K562 (cell line): Measurements from ENCODE around the gene EML6. TPM values are rescaled to one million over a fixed set of nuclear protein-coding genes. Genes with fewer than 3 reads are reported as not detected.
A peak's percentile ranks its signal among the peaks of the same experiment; 100 is the strongest.

Source experiments
- ARID4B ChIP-seq: sonication (generic); formaldehyde crosslinking; IDR thresholded peaks from 2 replicates; pipeline ENCODE4 v1.8.0; 2022; ENCODE audit warnings: mild to moderate bottlenecking, missing genetic modification reagents
- ATF7 ChIP-seq: fragments of 450-650 bp; IDR thresholded peaks from 2 replicates; pipeline ENCODE4 v1.7.1; 2014; ENCODE audit warnings: mild to moderate bottlenecking, moderate library complexity
- BRF1 ChIP-seq: IDR thresholded peaks from 3 replicates; pipeline ENCODE4 v1.6.1; 2011; ENCODE audit warnings: borderline replicate concordance, mild to moderate bottlenecking; ENCODE audit not compliant: insufficient read length; ENCODE audit errors: extremely low read depth
- CEBPG ChIP-seq, 3 experiments: fragments of 200-800 bp in 1 of 3; sonication (Bioruptor generic) in 1 of 3; sonication (generic) in 1 of 3; formaldehyde crosslinking in 1 of 3; IDR thresholded peaks in 2 of 3; conservative IDR thresholded peaks in 1 of 3; 2 replicates each; pipeline versions ENCODE4 v1.6.1 to v1.8.0; 2016 to 2022; ENCODE audit warnings: missing compliant biosample characterization in 2 of 3, missing genetic modification characterization in 2 of 3, mild to moderate bottlenecking in 1 of 3, missing genetic modification reagents in 1 of 3
- DMBX1 ChIP-seq: fragments of 250-450 bp; sonication (Bioruptor Pico); IDR thresholded peaks from 2 replicates; pipeline ENCODE4 v1.8.0; 2022; ENCODE audit warnings: inconsistent platforms, mild to moderate bottlenecking, moderate library complexity, borderline replicate concordance
- FOXK1 ChIP-seq: sonication (generic); formaldehyde crosslinking; IDR thresholded peaks from 2 replicates; pipeline ENCODE4 v1.8.0; 2022; ENCODE audit warnings: missing genetic modification reagents, mild to moderate bottlenecking, borderline replicate concordance
- HMG20A ChIP-seq: fragments of 450-650 bp; formaldehyde crosslinking; conservative IDR thresholded peaks from 2 replicates; pipeline ENCODE4 v1.4.0; 2020; ENCODE audit warnings: mild to moderate bottlenecking, mixed read lengths
- HMG20B ChIP-seq: fragments of 250-450 bp; sonication (Bioruptor Pico); IDR thresholded peaks from 2 replicates; pipeline ENCODE4 v1.5.0; 2021; ENCODE audit warnings: mild to moderate bottlenecking
- NFIC ChIP-seq: fragments of 450-650 bp; IDR thresholded peaks from 2 replicates; pipeline ENCODE4 v1.6.1; 2017; ENCODE audit warnings: mild to moderate bottlenecking, inconsistent platforms
- NR2C1 ChIP-seq, 2 experiments: fragments of 450-650 bp; IDR thresholded peaks; 2 replicates each; pipeline ENCODE4 v1.6.1; 2017; ENCODE audit warnings: mild to moderate bottlenecking in 2 of 2, antibody characterized with exemption in 1 of 2, inconsistent platforms in 1 of 2, missing compliant biosample characterization in 1 of 2, missing genetic modification characterization in 1 of 2
- RREB1 ChIP-seq: fragments of 250-450 bp; sonication (Bioruptor Pico); IDR thresholded peaks from 2 replicates; pipeline ENCODE4 v1.4.0; 2020
- STAT5A ChIP-seq: IDR thresholded peaks from 2 replicates; pipeline ENCODE4 v1.6.1; 2012; ENCODE audit warnings: low read length, inconsistent platforms, borderline replicate concordance
- ZNF197 ChIP-seq: fragments of 200-800 bp; sonication (Bioruptor generic); IDR thresholded peaks from 2 replicates; pipeline ENCODE4 v1.6.1; 2016; ENCODE audit warnings: low read depth, missing genetic modification characterization, missing compliant biosample characterization
- ZNF23 ChIP-seq: fragments of 250-450 bp; sonication (Bioruptor Pico); IDR thresholded peaks from 2 replicates; pipeline ENCODE4 v1.4.0; 2020; ENCODE audit warnings: mild to moderate bottlenecking
- ZNF354B ChIP-seq: fragments of 250-450 bp; sonication (Bioruptor Pico); IDR thresholded peaks from 2 replicates; pipeline ENCODE4 v1.4.0; 2020
- ZNF583 ChIP-seq: fragments of 250-450 bp; sonication (Bioruptor Pico); IDR thresholded peaks from 2 replicates; pipeline ENCODE4 v1.4.0; 2020
- polyA plus RNA-seq, 8 experiments: library from polyadenylated mRNA; depleted of rRNA in 4 of 8; stranded (reverse) in 5 of 8; unstranded in 3 of 8; fragments of >200 nt; fragmentation: Nextera tagmentation in 2 of 8; fragmentation: Illumina TruSeq in 1 of 8; extraction: Ambion mirVana in 2 of 8; extraction: Trizol in 1 of 8; gene quantifications; 2 replicates each; pipeline versions ENCODE4 v1.2.1 to v1.2.3, GENCODE V29; 2011 to 2014; ENCODE audit warnings: inconsistent platforms in 1 of 8, missing spikeins in 1 of 8
- total RNA-seq, 7 experiments: library from RNA; depleted of rRNA in 6 of 7; stranded (reverse); fragments of >200 nt in 6 of 7; fragmentation: Illumina TruSeq in 2 of 7; extraction: Trizol in 2 of 7; gene quantifications; 2 replicates each; pipeline versions ENCODE4 v1.2.1 to v1.2.3, GENCODE V29; 2011 to 2021; ENCODE audit warnings: low replicate concordance in 1 of 7

The EML6 gene
- total and polyA plus RNA-seq, 9 of the 15 experiments (the other 6 are each of a cell fraction or from before 2014, with no cell fraction given): 0.07 to 0.56 (median 0.25) TPM

- TF ChIP-seq ARID4B (no peak), ZNF354B (CRISPR knock-in tag) (no peak), ZNF23 (CRISPR knock-in tag) (no peak), STAT5A (0 out of 2 replicates have a peak, but pooled peaks have one; percentile 13), ZNF583 (CRISPR knock-in tag) (peak; percentile 63; the same call in 1 of the 2 replicates), ATF7 (peak; percentile 34; the same call in 1 of the 2 replicates), RREB1 (CRISPR knock-in tag) (0 out of 2 replicates have a peak, but pooled peaks have one; percentile 66), CEBPG (CRISPR knock-in tag; IDR thresholded peaks at IDR 0.05) (no peak), CEBPG (tag; conservative IDR thresholded peaks at IDR 0.05 in 1 of 2, IDR thresholded peaks at IDR 0.05 in 1 of 2) (peak; percentile 36 to 46; a peak in 3 of 4 replicates), NR2C1 (IDR thresholded peaks at IDR 0.05) (peak; percentile 89), NR2C1 (tag; IDR thresholded peaks at IDR 0.05) (peak; percentile 88), ZNF197 (no peak), BRF1 (no peak), HMG20A (no peak), FOXK1 (CRISPR knock-in tag) (no peak), NFIC (peak; percentile 25; the same call in 1 of the 2 replicates), DMBX1 (CRISPR knock-in tag) (peak; percentile 89), HMG20B (no peak)
Observed at GRCh38 chr2:54955358-54956110, 232.1 kb downstream of the EML6 start (continued).
